GM12891 (cell line): ENCODE results near the gene GPR108.

Source experiments
- DNase-seq: peaks from one replicate; pipeline ENCODE4 v3.0.0; 2011; ENCODE audit warnings: low spot score; ENCODE audit not compliant: insufficient read length
- FAIRE-seq: peaks from 2 replicates; lab custom pipeline; 2011; peaks lifted over from hg19 to GRCh38; lab: Jason Lieb, UNC
- PAX5 ChIP-seq: IDR thresholded peaks from 2 replicates; pipeline ENCODE4 v1.6.1; 2011; ENCODE audit warnings: low read length, moderate library complexity, mild to moderate bottlenecking; ENCODE audit not compliant: insufficient read depth, severe bottlenecking
- POLR2A ChIP-seq: IDR thresholded peaks from 2 replicates; pipeline ENCODE4 v1.6.1; 2011; ENCODE audit warnings: low read depth, low read length, control low read depth
- POLR2AphosphoS5 ChIP-seq: IDR thresholded peaks from 2 replicates; pipeline ENCODE4 v1.6.1; 2011; ENCODE audit warnings: low read depth, low read length, control low read depth
- POU2F2 ChIP-seq: IDR thresholded peaks from 2 replicates; pipeline ENCODE4 v1.6.1; 2011; ENCODE audit warnings: low read depth, mild to moderate bottlenecking, control low read depth, low read length, moderate library complexity
- SPI1 ChIP-seq: IDR thresholded peaks from 2 replicates; pipeline ENCODE4 v1.6.1; 2011; ENCODE audit warnings: low read depth, low read length, control low read depth
- TAF1 ChIP-seq: IDR thresholded peaks from 2 replicates; pipeline ENCODE4 v1.6.1; 2011; ENCODE audit warnings: low read depth, low read length, control low read depth

Gene GPR108

DNA sequence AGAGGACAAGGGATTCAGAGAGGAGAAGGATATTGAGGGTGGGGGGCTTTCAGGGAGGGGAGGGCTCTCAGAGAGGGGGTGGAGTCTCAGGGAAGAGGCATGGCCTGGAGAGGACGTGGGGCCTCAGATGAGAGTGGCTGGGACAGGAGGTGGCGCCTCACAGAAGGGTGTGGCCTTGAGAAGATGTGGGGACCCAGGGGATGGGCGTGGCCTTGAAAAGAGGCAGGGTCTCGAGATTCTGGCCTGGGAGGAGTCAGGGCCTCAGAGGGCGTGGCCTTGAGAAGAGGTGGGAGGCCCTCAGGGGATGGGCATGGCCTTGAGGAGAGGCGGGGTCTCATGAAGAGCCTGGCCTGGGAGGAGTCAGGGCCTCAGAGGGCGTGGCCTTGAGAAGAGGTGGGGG is 43.7 kb downstream of the GPR108 start:
- no peak for TF ChIP-seq POLR2A
- no peak for TF ChIP-seq POU2F2
- no peak for TF ChIP-seq PAX5
- TF ChIP-seq POLR2AphosphoS5, result no peak
- TF ChIP-seq TAF1, result no peak
- TF ChIP-seq SPI1, result no peak
- DNase-seq (no peak), FAIRE-seq (no peak)

DNA sequence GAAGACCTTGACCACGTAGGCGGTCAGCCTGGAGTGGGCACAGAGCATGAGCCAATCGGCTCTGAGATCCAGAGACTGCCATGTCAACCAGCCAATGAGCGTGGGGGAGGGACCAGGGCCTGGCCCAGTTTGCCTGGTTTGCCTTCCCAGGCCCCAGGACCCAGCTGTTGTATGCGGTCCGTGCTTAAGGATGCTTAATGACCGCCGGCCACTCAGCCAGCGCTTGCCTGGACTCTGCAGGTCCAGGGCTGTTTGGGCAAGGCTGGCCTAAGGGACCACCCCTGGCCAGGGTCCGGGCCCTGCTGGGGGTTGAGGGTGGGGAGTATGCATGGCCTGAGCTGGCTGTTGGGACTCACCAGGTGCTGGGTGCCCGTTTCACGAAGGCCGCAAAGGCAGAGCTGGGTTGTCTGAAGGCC is 44.3 kb downstream of the GPR108 start:
- no peak for DNase-seq
- no peak for FAIRE-seq
- TF ChIP-seq POLR2A (no peak), POU2F2 (no peak), PAX5 (no peak), SPI1 (no peak), POLR2AphosphoS5 (no peak), TAF1 (no peak)

DNA sequence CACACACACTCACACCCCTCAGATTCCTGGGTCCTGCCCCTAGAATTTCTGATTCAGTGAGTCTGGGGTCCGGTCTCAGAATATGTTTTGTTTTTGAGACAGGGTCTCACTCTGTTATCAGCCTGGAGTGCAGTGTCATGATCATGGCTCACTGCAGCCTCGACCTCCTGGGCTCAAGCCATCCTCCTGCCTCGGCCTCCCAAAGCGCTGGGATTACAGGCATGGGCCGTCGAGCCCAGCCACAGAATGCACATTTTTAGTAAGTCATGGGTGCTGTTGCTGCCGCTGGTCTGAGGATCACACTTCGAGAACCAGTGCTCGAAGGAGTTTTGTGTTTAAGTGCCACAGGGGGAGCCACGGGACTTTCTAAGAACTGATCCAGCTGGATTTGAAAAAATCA is 45.4 kb downstream of the GPR108 start:
- FAIRE-seq, result no peak
- DNase-seq, result no peak
- no peak for TF ChIP-seq SPI1
- no peak for TF ChIP-seq POLR2AphosphoS5
- no peak for TF ChIP-seq POLR2A
- TF ChIP-seq PAX5, result no peak
- no peak for TF ChIP-seq TAF1
- TF ChIP-seq POU2F2, result no peak

DNA sequence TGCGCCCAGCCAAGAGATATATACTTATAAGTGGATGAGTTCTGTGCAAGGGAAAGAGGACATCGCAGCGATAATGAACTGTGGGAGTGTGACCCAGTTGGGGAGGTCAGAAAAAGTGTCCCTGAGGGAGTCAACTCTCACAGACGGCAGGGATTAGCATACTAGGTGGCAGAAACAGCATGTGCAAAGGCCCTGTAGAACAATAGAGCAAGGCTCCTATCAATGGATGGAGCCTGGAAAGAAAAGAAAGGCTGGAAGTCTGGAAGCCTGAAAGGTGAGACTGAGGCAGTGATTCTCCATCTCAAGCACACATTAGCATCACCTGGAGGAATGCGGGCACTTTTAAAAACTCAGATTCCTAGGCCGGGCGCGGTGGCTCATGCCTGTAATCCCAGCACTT is 46.0 kb downstream of the GPR108 start:
- DNase-seq, result no peak
- no peak for TF ChIP-seq TAF1
- TF ChIP-seq POLR2A, result no peak
- no peak for TF ChIP-seq PAX5
- TF ChIP-seq POU2F2, result no peak
- no peak for TF ChIP-seq SPI1
- no peak for TF ChIP-seq POLR2AphosphoS5

DNA sequence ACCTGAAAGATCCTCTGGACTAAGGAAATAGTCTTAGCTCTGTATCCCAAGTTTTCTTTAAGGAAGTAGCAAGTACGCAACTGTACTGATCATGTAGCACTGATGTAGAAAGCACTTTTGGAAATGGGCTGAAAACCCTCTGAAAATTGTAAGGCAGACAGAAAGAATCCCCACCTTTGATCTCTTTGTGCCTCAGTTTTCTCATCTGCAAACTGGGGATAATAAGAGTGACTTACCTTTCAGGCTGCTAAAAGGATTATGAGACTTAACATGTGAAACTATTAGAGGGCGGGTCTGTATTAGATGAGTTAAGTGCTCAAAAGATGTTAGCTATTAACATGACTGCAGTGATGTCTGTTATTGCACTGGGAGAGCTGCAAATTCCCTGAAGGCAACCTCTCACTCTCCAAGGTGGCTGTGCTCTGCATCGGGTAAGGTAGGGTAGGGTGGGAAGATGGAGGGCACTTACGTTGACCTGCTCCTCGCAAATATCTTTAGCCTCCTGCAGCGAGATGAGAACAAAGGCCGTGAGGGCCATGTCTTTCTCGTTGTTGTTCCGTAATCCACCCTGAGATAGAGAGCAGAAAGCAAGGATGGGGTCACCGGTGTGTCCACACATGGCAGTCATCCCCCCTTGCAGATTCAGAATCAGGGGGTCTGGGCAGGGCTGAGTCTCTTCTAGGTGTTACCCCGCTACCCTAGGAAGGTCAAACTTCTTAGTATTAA is 47.1 kb downstream of the GPR108 start:
- no peak for FAIRE-seq
- TF ChIP-seq TAF1, result no peak
- TF ChIP-seq POLR2AphosphoS5, result no peak
- TF ChIP-seq SPI1, result no peak
- TF ChIP-seq PAX5, result no peak
- no peak for TF ChIP-seq POU2F2
- TF ChIP-seq POLR2A, result no peak
- DNase-seq, result no peak

More for the DNA sequence above, 46.0 kb downstream of the GPR108 start:
- no peak for FAIRE-seq

DNA sequence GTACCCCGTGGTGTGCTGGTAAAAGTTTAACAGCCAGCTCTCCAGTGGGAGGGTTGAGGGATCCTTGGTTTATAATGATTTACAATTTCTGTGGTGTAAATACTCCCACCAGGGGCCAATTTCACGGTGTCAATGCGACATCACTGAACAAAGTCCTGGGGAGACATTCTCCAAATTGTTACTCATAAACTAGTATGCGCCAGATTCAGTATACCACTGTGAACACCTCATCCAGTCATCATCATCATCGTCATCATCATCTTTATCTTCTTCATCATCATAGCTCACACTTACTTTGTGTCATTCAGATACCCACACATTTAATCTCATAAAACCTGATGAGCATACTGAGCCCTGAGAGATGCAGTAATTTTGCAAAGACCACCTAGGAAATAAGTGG is 50.3 kb downstream of the GPR108 start:
- DNase-seq (no peak), FAIRE-seq (no peak)
- no peak for TF ChIP-seq PAX5
- TF ChIP-seq POU2F2, result no peak
- no peak for TF ChIP-seq TAF1
- no peak for TF ChIP-seq POLR2A
- TF ChIP-seq POLR2AphosphoS5, result no peak
- no peak for TF ChIP-seq SPI1

DNA sequence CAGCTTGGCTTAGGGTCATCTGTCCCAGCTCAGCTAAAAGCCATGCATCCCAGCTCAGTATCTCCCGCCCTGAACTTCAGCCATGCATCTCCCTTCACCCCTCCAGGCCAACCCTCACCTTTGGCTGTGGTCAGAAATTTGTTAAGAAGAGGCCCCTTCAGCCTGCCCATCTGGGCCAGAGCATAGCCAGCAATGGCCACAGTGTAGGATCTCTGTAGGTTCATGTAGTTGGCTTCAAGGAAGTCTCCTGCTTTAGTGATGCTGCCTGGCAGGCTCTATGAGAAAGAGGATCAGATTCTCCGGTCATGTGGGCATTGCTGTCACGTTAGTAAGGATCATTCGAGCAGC is 50.8 kb downstream of the GPR108 start:
- FAIRE-seq, result no peak
- no peak for TF ChIP-seq POLR2A
- no peak for TF ChIP-seq POU2F2
- TF ChIP-seq PAX5, result no peak
- TF ChIP-seq POLR2AphosphoS5, result no peak
- no peak for TF ChIP-seq TAF1
- no peak for TF ChIP-seq SPI1
- DNase-seq, result no peak

DNA sequence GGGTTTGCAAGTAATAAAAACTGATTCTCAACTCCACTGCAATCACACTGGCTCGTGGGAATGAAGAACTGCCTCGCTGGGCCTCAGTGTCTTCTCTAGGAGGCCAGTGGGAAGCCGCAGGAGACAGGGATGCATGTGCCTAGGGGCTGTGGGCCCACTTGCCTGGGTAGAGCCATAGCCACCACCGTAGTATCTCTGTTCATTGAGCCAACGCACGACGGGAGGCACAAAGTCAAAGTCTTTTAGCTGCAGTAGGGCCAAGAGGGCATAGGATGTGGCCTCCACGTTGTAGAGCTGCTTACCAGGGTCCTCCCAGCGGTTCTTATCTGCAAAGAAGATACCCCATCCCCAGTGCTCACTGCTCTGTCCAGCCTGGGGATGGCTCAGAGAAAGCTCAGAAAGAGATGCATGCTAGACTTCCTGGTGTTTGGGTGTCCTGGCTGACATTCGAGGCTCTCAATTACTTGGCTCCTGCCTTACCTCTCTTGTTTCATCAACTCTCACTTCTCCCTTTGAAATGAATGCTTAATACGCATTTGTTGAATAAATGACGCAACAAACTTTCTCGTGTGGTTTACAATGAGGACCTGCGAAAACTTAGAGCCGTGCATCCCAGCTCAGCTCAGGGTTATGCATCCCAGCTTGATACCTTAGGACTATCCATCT is 51.3 kb downstream of the GPR108 start:
- FAIRE-seq (no peak), DNase-seq (no peak)
- TF ChIP-seq POLR2A, result no peak
- TF ChIP-seq SPI1, result peak; percentile 37; the same call in 1 of the 2 replicates
- no peak for TF ChIP-seq POU2F2

DNA sequence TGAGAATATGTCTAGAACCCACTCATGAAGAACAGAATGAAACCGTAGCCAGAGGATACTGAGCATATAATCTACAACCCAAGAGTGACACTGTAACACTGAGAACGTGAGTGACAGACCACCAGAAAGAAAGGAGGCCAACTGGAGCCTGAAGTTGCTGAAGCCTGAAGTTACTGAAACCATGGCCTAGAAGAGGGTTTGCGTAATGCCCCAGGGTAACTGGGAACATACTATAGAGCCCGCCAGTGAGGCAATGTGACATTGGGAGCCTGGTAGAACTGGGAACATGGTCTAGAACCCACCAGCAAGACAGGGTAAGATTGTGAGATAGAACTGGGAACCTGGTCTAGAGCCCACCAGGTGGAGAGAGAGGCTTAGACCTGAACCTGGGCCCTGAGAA is 51.9 kb downstream of the GPR108 start:
- TF ChIP-seq SPI1 (no peak), POLR2A (no peak), POLR2AphosphoS5 (no peak), POU2F2 (no peak), TAF1 (no peak), PAX5 (no peak)
- FAIRE-seq (no peak), DNase-seq (no peak)

DNA sequence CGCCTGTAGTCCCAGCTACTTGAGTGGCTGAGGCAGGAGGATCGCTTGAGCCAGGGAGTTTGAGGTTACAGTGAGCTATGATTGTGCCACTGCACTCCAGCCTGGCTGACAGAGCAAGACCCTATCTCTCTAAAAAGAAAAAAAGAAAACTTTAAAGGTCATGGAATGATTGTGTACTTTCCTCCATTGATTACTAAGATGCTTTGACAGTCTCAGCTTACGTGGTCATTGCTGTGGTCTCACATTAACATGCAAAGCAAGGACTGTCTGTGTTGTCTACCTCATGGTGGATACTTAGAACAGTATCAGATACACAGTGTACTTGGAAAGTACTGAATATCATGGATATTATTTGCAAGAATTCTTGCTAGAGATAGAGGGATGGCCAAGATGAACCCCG is 53.4 kb downstream of the GPR108 start:
- TF ChIP-seq POLR2AphosphoS5 (no peak), TAF1 (no peak), POLR2A (no peak), PAX5 (no peak), SPI1 (no peak), POU2F2 (no peak)
- peak; percentile 48 for FAIRE-seq

More for the DNA sequence above, 53.4 kb downstream of the GPR108 start:
- no peak for DNase-seq
